GM21576 (cell line): ENCODE results near the gene ZP1.

Experiments used
- ATAC-seq: cut with Tn5 transposase; IDR thresholded peaks from one replicate; pipeline ENCODE4 v1.9.1; 2021; ENCODE audit warnings: mild to moderate bottlenecking, moderate library complexity; ENCODE audit not compliant: unreplicated experiment

The ZP1 gene

GRCh38 chr11:60844045-60844869, 23.1 kb upstream of the ZP1 start:
- no peak for ATAC-seq

GRCh38 chr11:60844870-60845221, 22.5 kb upstream of the ZP1 start:
- ATAC-seq: no peak

GRCh38 chr11:60845338-60845737, 22.0 kb upstream of the ZP1 start:
- ATAC-seq: no peak

- no peak for ATAC-seq
Observed at GRCh38 chr11:60847281-60847680, 20.1 kb upstream of the ZP1 start.

- no peak for ATAC-seq
Observed at GRCh38 chr11:60847896-60848295, 19.4 kb upstream of the ZP1 start.

GRCh38 chr11:60848714-60849151, 18.6 kb upstream of the ZP1 start:
- ATAC-seq: no peak

GRCh38 chr11:60849641-60850520, 17.5 kb upstream of the ZP1 start:
- no peak for ATAC-seq

GRCh38 chr11:60851327-60852104, 15.8 kb upstream of the ZP1 start:
- no peak for ATAC-seq

- no peak for ATAC-seq
Observed at GRCh38 chr11:60852117-60852981, 15.0 kb upstream of the ZP1 start.

- no peak for ATAC-seq
Observed at GRCh38 chr11:60852982-60853950, 14.1 kb upstream of the ZP1 start.

GRCh38 chr11:60854140-60854846, 13.0 kb upstream of the ZP1 start:
- no peak for ATAC-seq

- ATAC-seq: no peak
Observed at GRCh38 chr11:60854847-60855725, 12.3 kb upstream of the ZP1 start.

- no peak for ATAC-seq
Observed at GRCh38 chr11:60855726-60856633, 11.4 kb upstream of the ZP1 start, which contains the start of gene PTGDR2. PTGDR2 (minus strand) TSS chr11:60855950; CDS start chr11:60853722, 2,228 bp downstream.

GRCh38 chr11:60857378-60858232, 9.7 kb upstream of the ZP1 start:
- ATAC-seq: no peak

GRCh38 chr11:60858236-60858635, 9.1 kb upstream of the ZP1 start:
- ATAC-seq: no peak
